Right lobe of liver (tissue), 4 donors: ENCODE data around the gene LRMDA.

ENCODE experiments used
- POLR2A ChIP-seq: fragments of 450-650 bp; IDR thresholded peaks from one replicate; pipeline ENCODE4 v1.6.1; 2017; ENCODE audit warnings: antibody characterized with exemption, mild to moderate bottlenecking
- TF ChIP-seq, protein P1 (sequence below), 4 donors: fragments of 200-600 bp in 3 of 4; fragments of 450-650 bp in 1 of 4; IDR thresholded peaks; one replicate each; pipeline versions ENCODE4 v1.5.1 to v1.8.0; 2016 to 2022; ENCODE audit warnings: antibody characterized with exemption in 4 of 4, mild to moderate bottlenecking in 2 of 4
- donor health status: DM: no; HTN: no; CAD: no.
- donor health status: DM: no; HTN: no; CAD: no.
- donor health status: DM: no; HTN: yes; CAD: no.

DNA sequence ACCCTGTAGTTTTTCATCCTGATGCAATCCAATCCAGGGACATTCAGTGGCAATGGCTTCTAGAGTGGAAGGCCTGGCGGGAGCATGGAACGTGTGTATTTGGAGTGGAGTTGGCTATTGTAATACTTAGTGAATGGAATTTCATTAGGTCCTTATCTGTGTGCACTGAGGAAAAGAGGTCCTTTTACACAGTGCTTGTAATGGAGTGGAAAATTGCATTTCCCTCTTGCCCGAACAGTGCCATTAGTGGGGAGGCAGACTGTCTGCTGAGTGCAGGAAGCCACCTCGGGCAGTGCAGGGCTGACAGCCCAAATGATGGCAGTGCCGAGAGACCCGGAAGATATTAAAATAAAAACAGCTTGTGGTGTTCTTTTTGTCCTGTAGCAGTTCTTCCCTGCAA is 786.6 kb downstream of the LRMDA start:
- TF ChIP-seq, protein P1, sequence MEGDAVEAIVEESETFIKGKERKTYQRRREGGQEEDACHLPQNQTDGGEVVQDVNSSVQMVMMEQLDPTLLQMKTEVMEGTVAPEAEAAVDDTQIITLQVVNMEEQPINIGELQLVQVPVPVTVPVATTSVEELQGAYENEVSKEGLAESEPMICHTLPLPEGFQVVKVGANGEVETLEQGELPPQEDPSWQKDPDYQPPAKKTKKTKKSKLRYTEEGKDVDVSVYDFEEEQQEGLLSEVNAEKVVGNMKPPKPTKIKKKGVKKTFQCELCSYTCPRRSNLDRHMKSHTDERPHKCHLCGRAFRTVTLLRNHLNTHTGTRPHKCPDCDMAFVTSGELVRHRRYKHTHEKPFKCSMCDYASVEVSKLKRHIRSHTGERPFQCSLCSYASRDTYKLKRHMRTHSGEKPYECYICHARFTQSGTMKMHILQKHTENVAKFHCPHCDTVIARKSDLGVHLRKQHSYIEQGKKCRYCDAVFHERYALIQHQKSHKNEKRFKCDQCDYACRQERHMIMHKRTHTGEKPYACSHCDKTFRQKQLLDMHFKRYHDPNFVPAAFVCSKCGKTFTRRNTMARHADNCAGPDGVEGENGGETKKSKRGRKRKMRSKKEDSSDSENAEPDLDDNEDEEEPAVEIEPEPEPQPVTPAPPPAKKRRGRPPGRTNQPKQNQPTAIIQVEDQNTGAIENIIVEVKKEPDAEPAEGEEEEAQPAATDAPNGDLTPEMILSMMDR (IDR thresholded peaks at IDR 0.05): no peak
- TF ChIP-seq POLR2A: no peak
